Neural cell (in vitro differentiated cells): ENCODE measurements around the gene PLEKHM3. TPM values are rescaled to one million over a fixed set of nuclear protein-coding genes. Genes with fewer than 3 reads are reported as not detected.

Experiments
- H2AFZ ChIP-seq: fragments of 200-600, 300-800 bp; sonication (generic), shearing (Covaris generic); 2 replicates; pipeline ENCODE4 v1.6.0; 2014; ENCODE audit warnings: low read depth, mild to moderate bottlenecking, antibody characterized with exemption, low read length, moderate library complexity
- H3F3A ChIP-seq: fragments of 200-600 bp; shearing (Covaris generic); 2 replicates; pipeline ENCODE4 v1.6.1; 2016; ENCODE audit warnings: mild to moderate bottlenecking, moderate library complexity, mixed read lengths, antibody characterized with exemption, low read length; ENCODE audit not compliant: insufficient read depth, poor library complexity, severe bottlenecking
- H3K27ac ChIP-seq: fragments of 200-600, 300-800 bp; sonication (generic), shearing (Covaris generic); 2 replicates; pipeline ENCODE4 v1.5.1; 2014; ENCODE audit warnings: mild to moderate bottlenecking, low read length, moderate library complexity
- H3K27me3 ChIP-seq: fragments of 300-800, 200-600 bp; sonication (generic), shearing (Covaris generic); 2 replicates; pipeline ENCODE4 v1.6.0; 2014; ENCODE audit warnings: mild to moderate bottlenecking, low read depth, low read length, moderate library complexity; ENCODE audit not compliant: insufficient read depth
- H3K36me3 ChIP-seq: fragments of 300-800, 200-600 bp; sonication (generic), shearing (Covaris generic); 2 replicates; pipeline ENCODE4 v1.5.1; 2014; ENCODE audit warnings: mild to moderate bottlenecking, antibody characterized with exemption, low read length, moderate library complexity; ENCODE audit not compliant: insufficient read depth
- H3K4me2 ChIP-seq: fragments of 300-800, 200-600 bp; sonication (generic), shearing (Covaris generic); 2 replicates; pipeline ENCODE4 v1.6.0; 2014; ENCODE audit warnings: mild to moderate bottlenecking, low read length
- H3K4me3 ChIP-seq: fragments of 300-800, 200-600 bp; sonication (generic), shearing (Covaris generic); 2 replicates; pipeline ENCODE4 v1.5.1; 2014; ENCODE audit warnings: mild to moderate bottlenecking, low read length, moderate library complexity
- H3K79me2 ChIP-seq: fragments of 200-600 bp; shearing (Covaris generic); replicated peaks from 2 replicates; pipeline ENCODE4 v1.6.0; 2014; ENCODE audit warnings: mild to moderate bottlenecking, low read length, moderate library complexity; ENCODE audit not compliant: insufficient read depth
- H3K9ac ChIP-seq: fragments of 300-800, 200-600 bp; sonication (generic), shearing (Covaris generic); 2 replicates; pipeline ENCODE4 v1.6.1; 2016; ENCODE audit warnings: mild to moderate bottlenecking, low read length, mixed read lengths
- H3K9me2 ChIP-seq: fragments of 200-600 bp; shearing (Covaris generic); 2 replicates; pipeline ENCODE4 v1.6.1; 2016; ENCODE audit warnings: mild to moderate bottlenecking, low read length, mixed read lengths; ENCODE audit not compliant: insufficient read depth
- H3K9me3 ChIP-seq: fragments of 200-600, 300-800 bp; sonication (generic), shearing (Covaris generic); 2 replicates; pipeline ENCODE4 v1.6.1; 2016; ENCODE audit warnings: mild to moderate bottlenecking, mixed run types, low read length, moderate library complexity, mixed read lengths
- H4K20me1 ChIP-seq: fragments of 200-600 bp; shearing (Covaris generic); 2 replicates; pipeline ENCODE4 v1.6.1; 2016; ENCODE audit warnings: mild to moderate bottlenecking, mixed run types; ENCODE audit not compliant: insufficient read depth
- CTCF ChIP-seq: fragments of 450-650 bp; IDR thresholded peaks from 2 replicates; pipeline ENCODE4 v1.5.1; 2014; ENCODE audit warnings: antibody characterized with exemption, mild to moderate bottlenecking, moderate library complexity; ENCODE audit not compliant: poor library complexity, severe bottlenecking
- EP300 ChIP-seq: fragments of 450-650 bp; conservative IDR thresholded peaks from 2 replicates; pipeline ENCODE4 v1.6.1; 2014; ENCODE audit warnings: antibody characterized with exemption, mild to moderate bottlenecking, moderate library complexity; ENCODE audit not compliant: poor library complexity, severe bottlenecking
- EZH2 ChIP-seq: fragments of 200-600, 300-800 bp; shearing (Covaris generic), sonication (generic); IDR thresholded peaks from 2 replicates; pipeline ENCODE4 v1.6.1; 2014; ENCODE audit warnings: antibody characterized with exemption, low read length, borderline replicate concordance, mild to moderate bottlenecking; ENCODE audit not compliant: insufficient read depth, poor library complexity, severe bottlenecking
- MXI1 ChIP-seq: fragments of 450-650 bp; conservative IDR thresholded peaks from 2 replicates; pipeline ENCODE4 v1.6.1; 2014; ENCODE audit warnings: antibody characterized with exemption, mild to moderate bottlenecking; ENCODE audit not compliant: poor library complexity, severe bottlenecking
- POLR2AphosphoS5 ChIP-seq: IDR thresholded peaks from 2 replicates; pipeline ENCODE4 v1.6.1; 2012
- RAD21 ChIP-seq: fragments of 450-650 bp; conservative IDR thresholded peaks from 2 replicates; pipeline ENCODE4 v1.6.1; 2014; ENCODE audit warnings: antibody characterized with exemption, mild to moderate bottlenecking, moderate library complexity
- REST ChIP-seq: IDR thresholded peaks from 2 replicates; pipeline ENCODE4 v1.6.1; 2012; ENCODE audit warnings: borderline replicate concordance
- SMC3 ChIP-seq: fragments of 450-650 bp; conservative IDR thresholded peaks from 2 replicates; pipeline ENCODE4 v1.6.1; 2014; ENCODE audit warnings: antibody characterized with exemption, mild to moderate bottlenecking, moderate library complexity; ENCODE audit not compliant: poor library complexity
- TAF1 ChIP-seq: IDR thresholded peaks from 2 replicates; pipeline ENCODE4 v1.6.1; 2012; ENCODE audit warnings: low read depth
- polyA plus RNA-seq: library from polyadenylated mRNA; depleted of rRNA; stranded (reverse); fragments of >200 nt; gene quantifications from 2 replicates; pipeline ENCODE4 v1.2.3, GENCODE V29; 2014

PLEKHM3 gene
- polyA plus RNA-seq, 1 donor from 2014 or later, result 13.4 TPM

GRCh38 chr2:208049006-208049405 is 23.7 kb upstream of the PLEKHM3 start:
- Histone ChIP-seq H3K27ac (no peak overlapping the region), H3K36me3 (no peaks in the 10 kb centered on the region), H3K9me3 (no peaks in the 10 kb centered on the region), H3K9ac (no peak overlapping the region), H3F3A (no peaks in the 10 kb centered on the region), H3K27me3 (no peaks in the 10 kb centered on the region), H4K20me1 (no peaks in the 10 kb centered on the region), H3K9me2 (no peaks in the 10 kb centered on the region), H3K79me2 (no peaks in the 10 kb centered on the region), H3K4me2 (no peak overlapping the region), H2AFZ (no peak overlapping the region), H3K4me3 (no peak overlapping the region)
- no peak for TF ChIP-seq TAF1
- TF ChIP-seq RAD21, result no peak
- TF ChIP-seq CTCF, result no peak
- no peak for TF ChIP-seq MXI1
- TF ChIP-seq SMC3, result no peak
- no peak for TF ChIP-seq EP300
- no peak for TF ChIP-seq POLR2AphosphoS5
- TF ChIP-seq REST, result no peak
- TF ChIP-seq EZH2, result no peak

- Histone ChIP-seq H3K9me2 (no peaks in the 10 kb centered on the region), H3K4me3 (no peak overlapping the region), H3K9me3 (no peaks in the 10 kb centered on the region), H3K27ac (no peak overlapping the region), H2AFZ (no peak overlapping the region), H3K36me3 (no peaks in the 10 kb centered on the region), H3K27me3 (no peaks in the 10 kb centered on the region), H3K4me2 (no peak overlapping the region), H3K9ac (no peak overlapping the region), H3F3A (no peaks in the 10 kb centered on the region), H3K79me2 (no peaks in the 10 kb centered on the region), H4K20me1 (no peaks in the 10 kb centered on the region)
- no peak for TF ChIP-seq SMC3
- TF ChIP-seq POLR2AphosphoS5, result no peak
- no peak for TF ChIP-seq EZH2
- no peak for TF ChIP-seq REST
- no peak for TF ChIP-seq RAD21
- no peak for TF ChIP-seq MXI1
- no peak for TF ChIP-seq CTCF
- TF ChIP-seq EP300, result no peak
- TF ChIP-seq TAF1, result no peak
Measured at GRCh38 chr2:208047840-208048239, 22.5 kb upstream of the PLEKHM3 start.
